ENCODE results near the gene FURIN. TPM values are rescaled to one million over a fixed set of nuclear protein-coding genes. Genes with fewer than 3 reads are reported as not detected.

FURIN gene
- total RNA-seq, 4 donors from 2014 or later, result 61.6 to 120 (median 100) TPM

- Histone ChIP-seq H3K9me3 (no peaks in the 10 kb centered on the region), H3K4me3 (no peak overlapping the region), H3K36me3 (peaks cover 60% of the 10 kb centered on the region), H3K27me3 (no peaks in the 10 kb centered on the region), H3K27ac (no peak overlapping the region), H3K4me1 (peaks cover 24% of the 10 kb centered on the region)
- 95% methylated on average over 10 of the region's 31 CpGs for WGBS
- no peak for TF ChIP-seq POLR2A (IDR thresholded peaks at IDR 0.05)
- TF ChIP-seq, protein P1, sequence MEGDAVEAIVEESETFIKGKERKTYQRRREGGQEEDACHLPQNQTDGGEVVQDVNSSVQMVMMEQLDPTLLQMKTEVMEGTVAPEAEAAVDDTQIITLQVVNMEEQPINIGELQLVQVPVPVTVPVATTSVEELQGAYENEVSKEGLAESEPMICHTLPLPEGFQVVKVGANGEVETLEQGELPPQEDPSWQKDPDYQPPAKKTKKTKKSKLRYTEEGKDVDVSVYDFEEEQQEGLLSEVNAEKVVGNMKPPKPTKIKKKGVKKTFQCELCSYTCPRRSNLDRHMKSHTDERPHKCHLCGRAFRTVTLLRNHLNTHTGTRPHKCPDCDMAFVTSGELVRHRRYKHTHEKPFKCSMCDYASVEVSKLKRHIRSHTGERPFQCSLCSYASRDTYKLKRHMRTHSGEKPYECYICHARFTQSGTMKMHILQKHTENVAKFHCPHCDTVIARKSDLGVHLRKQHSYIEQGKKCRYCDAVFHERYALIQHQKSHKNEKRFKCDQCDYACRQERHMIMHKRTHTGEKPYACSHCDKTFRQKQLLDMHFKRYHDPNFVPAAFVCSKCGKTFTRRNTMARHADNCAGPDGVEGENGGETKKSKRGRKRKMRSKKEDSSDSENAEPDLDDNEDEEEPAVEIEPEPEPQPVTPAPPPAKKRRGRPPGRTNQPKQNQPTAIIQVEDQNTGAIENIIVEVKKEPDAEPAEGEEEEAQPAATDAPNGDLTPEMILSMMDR (IDR thresholded peaks at IDR 0.05), result no peak
- no peak for TF ChIP-seq EP300 (IDR thresholded peaks at IDR 0.05)
- no peak for TF ChIP-seq POLR2AphosphoS5 (IDR thresholded peaks at IDR 0.05)
- peak in 1 of 2 donors; percentile 55 for DNase-seq (ENCODE audit: low spot score in 2 of 2)
These were observed 21.5 kb downstream of the FURIN start for GRCh38 chr15:90889736-90890456.

- WGBS, result 89% methylated on average over 9 of the region's 12 CpGs
- no peak overlapping the region for H3K4me3 ChIP-seq
These were observed 22.5 kb downstream of the FURIN start for GRCh38 chr15:90890839-90891238.

DNA sequence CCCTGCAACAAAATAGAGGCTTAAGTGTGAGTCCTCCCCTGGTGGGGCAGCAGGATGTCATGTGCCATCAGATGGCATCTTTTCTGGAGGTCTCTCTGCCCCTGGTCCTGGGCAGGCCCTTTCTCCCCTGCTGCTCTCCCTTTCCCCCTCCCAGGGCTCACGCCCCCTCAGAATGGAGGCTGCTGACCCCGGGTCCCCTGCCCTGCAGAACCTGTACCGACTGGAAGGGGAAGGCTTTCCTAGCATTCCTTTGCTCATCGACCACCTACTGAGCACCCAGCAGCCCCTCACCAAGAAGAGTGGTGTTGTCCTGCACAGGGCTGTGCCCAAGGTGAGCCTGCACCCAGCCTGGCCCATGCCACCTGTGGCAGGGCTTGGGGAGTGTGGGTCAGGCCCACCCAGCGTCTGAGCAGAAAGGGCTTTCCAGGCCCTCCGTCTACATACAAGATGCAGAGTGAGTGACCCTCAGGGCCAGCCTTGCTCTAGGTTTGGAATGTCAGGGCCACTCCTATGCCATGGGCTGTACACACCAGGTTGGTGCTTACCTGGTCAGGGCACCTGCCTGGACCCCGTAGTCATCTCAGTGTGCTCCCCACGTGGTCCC, 23.1 kb downstream of the FURIN start:
- no peak for TF ChIP-seq EP300 (IDR thresholded peaks at IDR 0.05)
- TF ChIP-seq, protein P1 (IDR thresholded peaks at IDR 0.05), result no peak
- TF ChIP-seq POLR2AphosphoS5 (IDR thresholded peaks at IDR 0.05), result no peak
- no peak for TF ChIP-seq POLR2A (IDR thresholded peaks at IDR 0.05)
- Histone ChIP-seq H3K4me1 (peaks cover 14% of the 10 kb centered on the region), H3K27me3 (no peaks in the 10 kb centered on the region), H3K4me3 (no peak overlapping the region), H3K9me3 (no peaks in the 10 kb centered on the region), H3K36me3 (peaks cover 65% of the 10 kb centered on the region), H3K27ac (no peak overlapping the region)
- DNase-seq (ENCODE audit: low spot score in 2 of 2), result no peak
- WGBS, result 94% methylated on average over 7 of the region's 8 CpGs

More at GRCh38 chr15:90890839-90891238, 22.5 kb downstream of the FURIN start:
- TF ChIP-seq POLR2AphosphoS5 (IDR thresholded peaks at IDR 0.05), result no peak
- no peak for TF ChIP-seq EP300 (IDR thresholded peaks at IDR 0.05)
- TF ChIP-seq POLR2A (IDR thresholded peaks at IDR 0.05), result no peak
- TF ChIP-seq, protein P1 (IDR thresholded peaks at IDR 0.05), result no peak
- H3K9me3 ChIP-seq, result no peaks in the 10 kb centered on the region
- no peaks in the 10 kb centered on the region for H3K27me3 ChIP-seq
- H3K4me1 ChIP-seq, result peaks cover 20% of the 10 kb centered on the region
- H3K36me3 ChIP-seq, result peaks cover 65% of the 10 kb centered on the region
- peak in 1 of 2 donors; percentile 56 for DNase-seq (ENCODE audit: low spot score in 2 of 2)
- no peak overlapping the region for H3K27ac ChIP-seq

- Histone ChIP-seq H3K4me3 (no peak overlapping the region), H3K27ac (no peak overlapping the region), H3K27me3 (no peaks in the 10 kb centered on the region), H3K4me1 (peaks cover 8% of the 10 kb centered on the region), H3K36me3 (peaks cover 63% of the 10 kb centered on the region), H3K9me3 (no peaks in the 10 kb centered on the region)
- no peak for DNase-seq (ENCODE audit: low spot score in 2 of 2)
- WGBS, result 96% methylated on average over 11 of the region's 11 CpGs
- no peak for TF ChIP-seq POLR2AphosphoS5 (IDR thresholded peaks at IDR 0.05)
- no peak for TF ChIP-seq EP300 (IDR thresholded peaks at IDR 0.05)
- TF ChIP-seq, protein P1 (IDR thresholded peaks at IDR 0.05), result no peak
- no peak for TF ChIP-seq POLR2A (IDR thresholded peaks at IDR 0.05)
These were observed 23.6 kb downstream of the FURIN start for GRCh38 chr15:90892023-90892422.

DNA sequence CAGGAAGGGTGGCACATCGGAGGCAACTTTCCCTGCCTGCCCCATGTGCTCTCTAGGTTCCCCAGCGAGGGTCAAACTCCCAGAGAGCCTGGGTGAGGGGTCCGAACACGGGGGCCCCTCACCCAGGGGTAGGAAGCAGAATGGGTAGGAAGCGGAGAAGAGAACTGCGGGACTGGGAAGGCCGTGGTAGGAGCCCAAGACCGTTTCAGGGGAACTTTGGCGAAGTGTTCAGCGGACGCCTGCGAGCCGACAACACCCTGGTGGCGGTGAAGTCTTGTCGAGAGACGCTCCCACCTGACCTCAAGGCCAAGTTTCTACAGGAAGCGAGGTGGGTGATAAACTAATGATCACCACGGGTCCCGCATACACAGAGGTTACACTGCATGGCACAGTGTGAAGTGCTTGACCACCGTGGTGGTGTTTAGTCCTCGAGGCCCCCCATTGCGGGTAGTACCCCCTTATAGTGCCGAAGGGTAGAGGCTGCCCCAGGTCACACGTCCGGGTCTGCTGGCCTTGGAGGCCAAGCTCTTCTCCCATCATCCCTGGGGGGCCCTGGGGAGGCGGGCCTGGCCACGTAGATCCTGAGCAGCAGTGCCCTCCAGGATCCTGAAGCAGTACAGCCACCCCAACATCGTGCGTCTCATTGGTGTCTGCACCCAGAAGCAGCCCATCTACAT, 24.2 kb downstream of the FURIN start:
- no peak overlapping the region for H3K4me3 ChIP-seq
- no peak for TF ChIP-seq POLR2A (IDR thresholded peaks at IDR 0.05)
- no peak for TF ChIP-seq POLR2AphosphoS5 (IDR thresholded peaks at IDR 0.05)
- TF ChIP-seq, protein P1 (IDR thresholded peaks at IDR 0.05), result no peak
- no peak for TF ChIP-seq EP300 (IDR thresholded peaks at IDR 0.05)
- H3K36me3 ChIP-seq, result peaks cover 58% of the 10 kb centered on the region
- 94% methylated on average over 21 of the region's 29 CpGs for WGBS
- no peak overlapping the region for H3K27ac ChIP-seq
- no peak for DNase-seq (ENCODE audit: low spot score in 2 of 2)
- H3K27me3 ChIP-seq, result no peaks in the 10 kb centered on the region
- H3K4me1 ChIP-seq, result peaks cover 6% of the 10 kb centered on the region
- H3K9me3 ChIP-seq, result no peaks in the 10 kb centered on the region
